ENCODE results near the gene WDR48.

WDR48 gene

DNA sequence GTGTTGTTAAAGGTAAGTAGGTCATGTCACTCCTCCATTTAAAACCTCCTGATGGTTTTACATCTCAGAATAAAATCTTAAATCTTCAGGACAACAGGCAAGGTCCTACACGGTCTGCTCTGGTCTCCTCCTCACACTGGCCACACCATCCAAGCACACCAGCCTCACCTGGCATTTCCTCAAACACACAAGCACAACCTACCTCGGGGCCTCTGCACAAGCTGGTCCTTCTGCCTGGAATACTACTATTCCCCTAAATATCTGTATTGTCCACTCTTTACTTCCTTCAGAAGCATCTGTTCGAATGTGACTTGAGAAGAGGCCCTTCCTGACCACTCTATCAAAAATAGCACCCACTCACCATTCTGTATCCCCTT, 53.9 kb downstream of the WDR48 start:
- Histone ChIP-seq H3K4me3 (ENCODE audit: insufficient read depth, low read depth, low read length, poor library complexity, severe bottlenecking) (no peak overlapping the region), H3K4me1 (ENCODE audit: control insufficient read depth, insufficient read depth, low read length, poor library complexity, severe bottlenecking) (peaks cover 20% of the 10 kb centered on the region), H3K9me3 (ENCODE audit: control insufficient read depth, low read length) (no peaks in the 10 kb centered on the region), H3K27me3 (replicated peaks; ENCODE audit: control insufficient read depth, insufficient read depth, low read length, poor library complexity, severe bottlenecking) (no peaks in the 10 kb centered on the region), H3K36me3 (ENCODE audit: control insufficient read depth, insufficient read depth, low read length) (peaks cover under 1% of the 10 kb centered on the region), H3K27ac (ENCODE audit: insufficient read depth, low read length, poor library complexity, severe bottlenecking) (peak overlapping the region; percentile 11)
- DNase-seq: no peak

DNA sequence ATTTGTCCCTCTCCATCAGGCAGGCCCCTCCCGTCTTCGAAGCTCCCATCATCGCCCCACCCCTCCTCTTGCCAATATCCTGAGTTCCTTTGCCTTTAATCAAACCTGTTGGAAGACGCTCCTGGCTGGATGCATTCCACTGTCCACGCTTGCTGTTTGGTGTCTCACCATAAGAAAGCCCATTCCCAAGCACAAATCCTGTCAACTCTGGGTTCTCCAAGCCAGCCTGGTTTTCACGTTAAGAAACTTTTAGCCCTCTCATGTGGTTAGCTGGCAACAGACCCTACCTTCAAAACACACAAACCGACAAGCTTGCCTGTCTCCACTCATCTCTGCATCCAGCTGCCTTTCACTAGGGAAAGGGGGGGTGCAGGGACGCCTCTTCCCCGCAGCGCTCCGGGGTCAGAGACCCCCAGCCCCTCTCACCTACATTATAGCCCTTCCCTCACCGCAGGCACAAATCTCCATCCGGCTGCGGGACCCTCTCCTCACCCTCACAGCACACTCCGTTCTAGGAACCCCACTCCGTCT, 54.5 kb downstream of the WDR48 start:
- DNase-seq: no peak
- H3K27me3 ChIP-seq (replicated peaks; ENCODE audit: control insufficient read depth, insufficient read depth, low read length, poor library complexity, severe bottlenecking): no peaks in the 10 kb centered on the region
- H3K4me3 ChIP-seq (ENCODE audit: insufficient read depth, low read depth, low read length, poor library complexity, severe bottlenecking): peak overlapping the region; percentile 91
- peaks cover 20% of the 10 kb centered on the region for H3K4me1 ChIP-seq (ENCODE audit: control insufficient read depth, insufficient read depth, low read length, poor library complexity, severe bottlenecking)
- H3K36me3 ChIP-seq (ENCODE audit: control insufficient read depth, insufficient read depth, low read length): no peaks in the 10 kb centered on the region
- H3K9me3 ChIP-seq (ENCODE audit: control insufficient read depth, low read length): no peaks in the 10 kb centered on the region
- peak overlapping the region; percentile 70 for H3K27ac ChIP-seq (ENCODE audit: insufficient read depth, low read length, poor library complexity, severe bottlenecking)

DNA sequence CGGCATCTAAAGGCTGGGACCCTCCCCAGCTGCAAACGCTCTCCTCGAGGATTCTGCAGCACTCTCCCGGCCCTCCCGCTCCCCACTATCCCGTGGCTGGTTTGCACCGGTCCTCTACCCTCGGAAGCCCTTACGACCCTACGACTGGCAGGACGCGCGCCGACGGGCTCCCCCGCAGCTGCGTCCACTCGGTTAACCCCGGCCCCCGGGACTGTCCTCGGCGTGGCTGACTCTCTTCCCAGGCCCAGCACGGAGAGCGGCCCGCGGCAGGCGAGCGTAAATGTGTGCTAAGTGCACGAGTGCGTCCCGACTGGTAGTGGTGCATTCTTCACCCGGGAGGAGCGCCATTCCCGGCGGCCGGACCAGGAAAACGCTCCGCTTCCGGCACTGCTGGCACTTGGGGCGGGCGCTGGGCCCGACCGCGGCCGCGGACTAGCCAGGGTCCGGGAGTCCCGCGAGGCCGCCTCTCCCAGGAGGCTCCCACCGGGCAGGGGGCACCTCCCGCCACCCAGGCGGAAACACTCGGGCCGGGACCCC, 55.1 kb downstream of the WDR48 start:
- H3K36me3 ChIP-seq (ENCODE audit: control insufficient read depth, insufficient read depth, low read length): no peaks in the 10 kb centered on the region
- H3K27ac ChIP-seq (ENCODE audit: insufficient read depth, low read length, poor library complexity, severe bottlenecking): peak overlapping the region; percentile 70
- no peaks in the 10 kb centered on the region for H3K27me3 ChIP-seq (replicated peaks; ENCODE audit: control insufficient read depth, insufficient read depth, low read length, poor library complexity, severe bottlenecking)
- peak overlapping the region; percentile 91 for H3K4me3 ChIP-seq (ENCODE audit: insufficient read depth, low read depth, low read length, poor library complexity, severe bottlenecking)
- peaks cover 20% of the 10 kb centered on the region for H3K4me1 ChIP-seq (ENCODE audit: control insufficient read depth, insufficient read depth, low read length, poor library complexity, severe bottlenecking)
- DNase-seq: peak in 1 of 3 donors; percentile 16
- H3K9me3 ChIP-seq (ENCODE audit: control insufficient read depth, low read length): no peaks in the 10 kb centered on the region

DNA sequence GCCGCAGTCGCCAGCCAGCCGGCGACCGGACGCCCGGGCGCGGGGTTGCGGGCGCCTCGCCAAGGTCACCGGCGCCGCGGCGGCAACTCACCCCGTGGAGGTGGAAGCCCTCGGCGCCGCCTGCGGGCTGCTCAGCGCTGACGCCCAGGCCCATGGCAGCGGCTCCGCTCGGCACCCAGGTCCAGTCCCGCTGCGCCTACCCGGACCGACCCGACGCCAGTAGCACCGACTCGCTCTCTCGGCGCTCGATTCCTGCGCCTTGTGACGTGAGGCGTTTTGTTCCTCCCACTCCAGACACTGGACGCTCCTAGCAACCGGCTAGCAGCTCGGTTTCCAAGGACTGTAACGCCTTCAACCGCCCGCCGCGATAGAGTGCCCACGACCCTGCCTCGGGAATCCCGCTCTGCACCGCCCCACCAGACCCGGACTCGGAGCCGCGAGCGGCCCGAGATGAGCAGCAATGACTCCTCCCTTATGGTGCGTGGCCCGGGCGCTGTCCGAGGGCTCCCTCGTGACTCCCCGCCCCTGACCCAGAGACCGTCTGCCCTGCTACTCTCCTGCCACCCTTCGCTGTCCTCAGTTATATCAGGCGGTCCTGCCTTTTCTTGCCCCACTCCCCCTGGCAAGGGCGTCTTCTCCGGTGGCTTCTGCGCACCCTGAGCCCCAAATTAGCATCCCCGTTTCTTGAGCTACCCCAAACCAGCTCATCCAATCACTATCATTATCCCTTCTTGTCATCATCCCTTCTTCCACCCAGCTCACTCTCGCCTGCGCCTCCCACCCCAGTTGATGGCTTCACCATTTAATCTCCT, 55.8 kb downstream of the WDR48 start, which contains the start of the genes GORASP1 and TTC21A:
Gene GORASP1 (minus strand): TSS at position 240 of the 812 bp plus-strand sequence. CDS start 86 bp downstream, at position 154.
Gene TTC21A (plus strand): TSS at position 293 of the 812 bp plus-strand sequence. CDS start 158 bp downstream, at position 451.
- Histone ChIP-seq H3K4me3 (ENCODE audit: insufficient read depth, low read depth, low read length, poor library complexity, severe bottlenecking) (peak within 1 kb of the TSS; percentile 91), H3K27me3 (replicated peaks; ENCODE audit: control insufficient read depth, insufficient read depth, low read length, poor library complexity, severe bottlenecking) (no peaks in the 10 kb centered on the region), H3K4me1 (ENCODE audit: control insufficient read depth, insufficient read depth, low read length, poor library complexity, severe bottlenecking) (peaks cover 20% of the 10 kb centered on the region), H3K27ac (ENCODE audit: insufficient read depth, low read length, poor library complexity, severe bottlenecking) (peak within 1 kb of the TSS; percentile 70), H3K36me3 (ENCODE audit: control insufficient read depth, insufficient read depth, low read length) (no peaks in the 10 kb centered on the region), H3K9me3 (ENCODE audit: control insufficient read depth, low read length) (no peaks in the 10 kb centered on the region)
- DNase-seq: peak; percentile 44 to 66 (median 62)

DNA sequence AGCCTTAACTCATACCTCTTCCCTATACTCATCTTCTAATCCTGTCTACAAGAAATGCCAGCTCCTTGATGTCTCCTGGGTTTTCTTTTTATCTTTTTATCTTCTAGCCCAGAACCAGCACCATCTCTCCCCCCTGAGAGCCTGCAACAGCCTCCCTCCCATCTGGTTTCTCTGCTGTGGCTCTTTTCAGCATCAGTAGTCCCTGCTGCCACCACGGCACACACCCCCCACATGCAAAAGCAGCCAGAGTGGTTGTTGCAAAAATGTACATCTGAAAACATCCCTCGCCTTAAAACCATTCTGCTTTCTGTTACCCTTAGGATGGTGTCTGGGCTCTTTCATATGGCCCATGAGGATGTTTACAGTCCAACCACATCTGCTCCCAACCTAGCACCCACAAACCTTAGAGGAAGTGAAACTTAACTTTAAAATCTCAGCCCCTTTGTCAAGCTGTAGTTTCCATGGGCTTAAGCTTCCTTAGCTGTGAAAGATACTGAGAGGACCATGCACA, 56.4 kb downstream of the WDR48 start:
- no peak for DNase-seq
- Histone ChIP-seq H3K9me3 (ENCODE audit: control insufficient read depth, low read length) (no peaks in the 10 kb centered on the region), H3K27ac (ENCODE audit: insufficient read depth, low read length, poor library complexity, severe bottlenecking) (peak overlapping the region; percentile 70)

DNA sequence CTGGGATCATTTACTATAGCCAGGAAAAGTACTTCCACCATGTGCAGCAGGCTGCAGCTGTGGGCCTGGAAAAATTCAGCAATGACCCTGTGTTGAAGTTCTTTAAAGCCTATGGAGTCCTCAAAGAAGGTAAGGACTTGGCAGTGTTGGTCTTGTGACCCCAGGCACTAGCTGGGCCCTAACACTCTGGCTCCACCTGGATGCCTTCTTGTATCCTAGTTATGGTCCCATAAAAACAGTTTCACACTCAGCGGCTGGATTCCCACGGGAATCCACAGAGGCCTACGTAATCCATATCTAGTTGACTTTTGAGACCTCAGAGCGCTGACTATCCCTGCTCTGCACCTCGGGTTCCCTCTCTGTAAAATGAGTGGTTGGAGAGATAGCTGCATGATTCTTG, 57.3 kb downstream of the WDR48 start:
- Histone ChIP-seq H3K27ac (ENCODE audit: insufficient read depth, low read length, poor library complexity, severe bottlenecking) (no peak overlapping the region), H3K36me3 (ENCODE audit: control insufficient read depth, insufficient read depth, low read length) (no peaks in the 10 kb centered on the region), H3K9me3 (ENCODE audit: control insufficient read depth, low read length) (no peaks in the 10 kb centered on the region), H3K27me3 (replicated peaks; ENCODE audit: control insufficient read depth, insufficient read depth, low read length, poor library complexity, severe bottlenecking) (no peaks in the 10 kb centered on the region), H3K4me1 (ENCODE audit: control insufficient read depth, insufficient read depth, low read length, poor library complexity, severe bottlenecking) (peaks cover 20% of the 10 kb centered on the region), H3K4me3 (ENCODE audit: insufficient read depth, low read depth, low read length, poor library complexity, severe bottlenecking) (no peak overlapping the region)
- no peak for DNase-seq

More for the DNA sequence above, 56.4 kb downstream of the WDR48 start:
- H3K4me1 ChIP-seq (ENCODE audit: control insufficient read depth, insufficient read depth, low read length, poor library complexity, severe bottlenecking): peaks cover 20% of the 10 kb centered on the region
- no peaks in the 10 kb centered on the region for H3K36me3 ChIP-seq (ENCODE audit: control insufficient read depth, insufficient read depth, low read length)
- no peaks in the 10 kb centered on the region for H3K27me3 ChIP-seq (replicated peaks; ENCODE audit: control insufficient read depth, insufficient read depth, low read length, poor library complexity, severe bottlenecking)
- peak overlapping the region; percentile 91 for H3K4me3 ChIP-seq (ENCODE audit: insufficient read depth, low read depth, low read length, poor library complexity, severe bottlenecking)

DNA sequence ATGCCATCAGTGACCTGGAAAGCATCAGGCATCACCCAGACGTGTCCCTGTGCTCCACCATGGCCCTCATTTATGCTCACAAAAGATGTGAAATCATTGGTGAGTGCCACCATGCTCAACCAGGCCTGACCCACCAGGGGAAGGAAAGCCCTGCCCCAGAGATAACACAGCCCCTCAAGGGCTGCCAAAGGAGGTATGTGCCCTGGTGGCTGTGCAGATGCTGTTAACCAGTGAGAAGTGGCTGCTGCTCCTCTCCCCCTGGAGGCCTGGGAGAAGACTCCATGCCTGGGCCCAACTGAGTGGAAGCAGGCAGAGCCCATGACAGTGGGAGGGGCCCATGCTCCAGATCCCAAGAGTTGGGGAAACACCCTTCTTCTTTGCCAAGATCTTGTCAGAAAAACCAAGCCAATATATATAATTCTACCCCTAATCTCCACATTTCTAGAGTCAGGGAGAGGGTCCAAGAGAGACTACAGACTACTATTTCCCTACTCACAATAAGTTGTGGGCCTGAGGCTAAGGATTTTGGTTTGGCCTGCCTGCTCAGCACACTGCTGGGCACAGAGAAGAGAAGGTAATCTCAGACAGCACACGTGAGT, 58.3 kb downstream of the WDR48 start:
- H3K36me3 ChIP-seq (ENCODE audit: control insufficient read depth, insufficient read depth, low read length): no peaks in the 10 kb centered on the region
- no peaks in the 10 kb centered on the region for H3K27me3 ChIP-seq (replicated peaks; ENCODE audit: control insufficient read depth, insufficient read depth, low read length, poor library complexity, severe bottlenecking)
- no peak for DNase-seq
- H3K27ac ChIP-seq (ENCODE audit: insufficient read depth, low read length, poor library complexity, severe bottlenecking): no peak overlapping the region
- H3K4me1 ChIP-seq (ENCODE audit: control insufficient read depth, insufficient read depth, low read length, poor library complexity, severe bottlenecking): peaks cover 17% of the 10 kb centered on the region
- no peak overlapping the region for H3K4me3 ChIP-seq (ENCODE audit: insufficient read depth, low read depth, low read length, poor library complexity, severe bottlenecking)
- no peaks in the 10 kb centered on the region for H3K9me3 ChIP-seq (ENCODE audit: control insufficient read depth, low read length)

DNA sequence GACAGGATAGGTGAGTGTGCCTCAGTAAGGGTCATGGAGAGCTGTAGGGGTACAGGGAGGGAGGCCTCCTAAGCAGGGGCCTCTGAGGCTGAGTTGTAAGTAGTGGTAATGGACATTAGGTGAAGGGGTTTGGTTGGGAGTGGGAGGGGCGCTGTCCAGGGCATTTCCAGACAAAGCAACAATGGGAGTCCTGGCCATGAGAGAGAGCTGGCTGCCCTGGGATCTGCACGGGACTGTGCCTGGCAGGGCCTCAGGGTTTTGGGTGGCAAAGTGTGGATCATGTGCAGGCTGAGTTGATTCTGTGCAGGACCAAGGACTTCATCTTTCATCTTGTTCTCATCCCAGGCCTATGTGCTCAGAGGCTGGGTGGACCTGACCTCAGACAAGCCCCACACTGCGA, 60.3 kb downstream of the WDR48 start:
- H3K27ac ChIP-seq (ENCODE audit: insufficient read depth, low read length, poor library complexity, severe bottlenecking): no peak overlapping the region
- no peaks in the 10 kb centered on the region for H3K27me3 ChIP-seq (replicated peaks; ENCODE audit: control insufficient read depth, insufficient read depth, low read length, poor library complexity, severe bottlenecking)
- no peak for DNase-seq

DNA sequence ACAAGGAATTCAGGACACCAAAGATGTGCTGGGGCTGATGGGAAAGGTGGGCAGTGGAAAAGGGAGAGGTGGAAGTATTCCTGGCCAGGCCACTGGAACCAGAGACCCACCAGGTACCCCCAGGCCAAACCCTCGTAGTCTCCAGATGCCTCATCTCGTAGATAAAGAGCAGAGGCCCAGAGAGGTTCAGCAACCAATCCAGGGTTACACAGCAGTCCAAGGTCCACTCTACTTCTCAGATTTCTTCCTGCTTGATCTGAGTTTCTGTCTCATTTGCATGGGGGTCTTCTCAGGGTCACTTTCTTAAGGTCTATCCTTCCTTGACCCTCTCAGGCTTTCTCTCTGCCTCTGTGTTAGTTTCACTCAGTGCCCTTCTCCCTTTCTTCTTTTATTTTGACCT, 60.7 kb downstream of the WDR48 start:
- H3K27me3 ChIP-seq (replicated peaks; ENCODE audit: control insufficient read depth, insufficient read depth, low read length, poor library complexity, severe bottlenecking): no peaks in the 10 kb centered on the region

More for the DNA sequence above, 60.3 kb downstream of the WDR48 start:
- no peak overlapping the region for H3K4me3 ChIP-seq (ENCODE audit: insufficient read depth, low read depth, low read length, poor library complexity, severe bottlenecking)
- H3K4me1 ChIP-seq (ENCODE audit: control insufficient read depth, insufficient read depth, low read length, poor library complexity, severe bottlenecking): peaks cover 9% of the 10 kb centered on the region
- H3K9me3 ChIP-seq (ENCODE audit: control insufficient read depth, low read length): no peaks in the 10 kb centered on the region
- H3K36me3 ChIP-seq (ENCODE audit: control insufficient read depth, insufficient read depth, low read length): no peaks in the 10 kb centered on the region

More for the DNA sequence above, 60.7 kb downstream of the WDR48 start:
- no peak for DNase-seq
- Histone ChIP-seq H3K4me3 (ENCODE audit: insufficient read depth, low read depth, low read length, poor library complexity, severe bottlenecking) (no peak overlapping the region), H3K9me3 (ENCODE audit: control insufficient read depth, low read length) (no peaks in the 10 kb centered on the region), H3K4me1 (ENCODE audit: control insufficient read depth, insufficient read depth, low read length, poor library complexity, severe bottlenecking) (peaks cover 9% of the 10 kb centered on the region), H3K27ac (ENCODE audit: insufficient read depth, low read length, poor library complexity, severe bottlenecking) (no peak overlapping the region), H3K36me3 (ENCODE audit: control insufficient read depth, insufficient read depth, low read length) (no peaks in the 10 kb centered on the region)

All from effector memory CD4-positive, alpha-beta T cell (primary cell).